ENCODE data around the gene PLCL2. TPM values are rescaled to one million over a fixed set of nuclear protein-coding genes. Genes with fewer than 3 reads are reported as not detected.

Gene PLCL2
- total RNA-seq, 4 donors from 2014 or later: 0.95 to 4.8 (median 2.2) TPM

DNA sequence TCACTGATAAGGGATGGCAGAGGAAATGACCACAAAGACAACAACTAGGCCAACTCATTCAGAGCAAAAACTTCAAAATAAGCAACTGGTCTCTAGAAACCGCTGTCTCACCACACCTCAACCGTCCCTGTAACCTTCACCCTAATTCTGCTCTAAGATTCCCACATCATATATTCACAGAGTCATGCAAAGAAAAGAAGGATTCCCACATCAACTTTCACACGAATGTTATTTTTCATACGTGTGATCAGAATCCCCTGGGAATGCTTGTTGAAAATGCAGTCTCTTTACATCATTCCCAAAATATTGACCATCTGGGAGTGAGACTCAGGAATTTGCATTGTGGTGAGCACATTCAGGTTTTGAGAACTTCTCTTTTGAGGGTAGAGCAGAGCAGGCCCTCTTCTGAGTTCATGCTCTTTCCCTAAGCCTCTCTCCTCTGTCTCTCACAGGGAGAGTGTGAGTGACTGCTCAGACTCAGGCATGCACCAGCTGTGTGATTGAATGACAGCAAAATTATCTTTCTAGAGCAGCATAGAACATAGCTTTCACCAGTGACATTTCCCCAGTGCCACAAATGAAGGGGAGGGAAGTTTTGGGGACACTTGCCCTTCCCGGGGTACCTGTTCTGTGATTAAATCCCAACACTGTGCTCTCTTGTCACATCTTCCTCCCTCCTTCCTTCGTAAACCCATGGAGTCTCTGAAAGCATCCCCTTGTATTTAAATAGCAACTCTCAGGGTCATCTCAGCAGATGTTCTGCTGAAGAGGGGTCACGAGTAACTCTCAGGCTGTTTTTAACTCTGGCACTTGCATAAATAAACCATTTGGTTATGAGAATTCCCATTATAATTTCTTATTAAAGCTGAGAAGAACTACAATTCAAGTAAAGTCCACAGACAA is 170.9 kb downstream of the PLCL2 start:
- Histone ChIP-seq H3K27ac (no peak overlapping the region), H3K27me3 (no peaks in the 10 kb centered on the region), H3K4me1 (no peaks in the 10 kb centered on the region), H3K4me3 (no peak overlapping the region), H3K9me3 (peaks cover 0 to 10% (median 0%) of the 10 kb centered on the region in 3 donors), H3K36me3 (no peaks in the 10 kb centered on the region)
- WGBS, 2 donors: 68 to 77% methylated on average over 7 of the region's 7 CpGs
- DNase-seq: no peak
- intact Hi-C loops (cut with DNase I): no loop called here
- no peak for TF ChIP-seq POLR2A (IDR thresholded peaks at IDR 0.05)
- TF ChIP-seq, protein P1, sequence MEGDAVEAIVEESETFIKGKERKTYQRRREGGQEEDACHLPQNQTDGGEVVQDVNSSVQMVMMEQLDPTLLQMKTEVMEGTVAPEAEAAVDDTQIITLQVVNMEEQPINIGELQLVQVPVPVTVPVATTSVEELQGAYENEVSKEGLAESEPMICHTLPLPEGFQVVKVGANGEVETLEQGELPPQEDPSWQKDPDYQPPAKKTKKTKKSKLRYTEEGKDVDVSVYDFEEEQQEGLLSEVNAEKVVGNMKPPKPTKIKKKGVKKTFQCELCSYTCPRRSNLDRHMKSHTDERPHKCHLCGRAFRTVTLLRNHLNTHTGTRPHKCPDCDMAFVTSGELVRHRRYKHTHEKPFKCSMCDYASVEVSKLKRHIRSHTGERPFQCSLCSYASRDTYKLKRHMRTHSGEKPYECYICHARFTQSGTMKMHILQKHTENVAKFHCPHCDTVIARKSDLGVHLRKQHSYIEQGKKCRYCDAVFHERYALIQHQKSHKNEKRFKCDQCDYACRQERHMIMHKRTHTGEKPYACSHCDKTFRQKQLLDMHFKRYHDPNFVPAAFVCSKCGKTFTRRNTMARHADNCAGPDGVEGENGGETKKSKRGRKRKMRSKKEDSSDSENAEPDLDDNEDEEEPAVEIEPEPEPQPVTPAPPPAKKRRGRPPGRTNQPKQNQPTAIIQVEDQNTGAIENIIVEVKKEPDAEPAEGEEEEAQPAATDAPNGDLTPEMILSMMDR (IDR thresholded peaks at IDR 0.05): no peak

DNA sequence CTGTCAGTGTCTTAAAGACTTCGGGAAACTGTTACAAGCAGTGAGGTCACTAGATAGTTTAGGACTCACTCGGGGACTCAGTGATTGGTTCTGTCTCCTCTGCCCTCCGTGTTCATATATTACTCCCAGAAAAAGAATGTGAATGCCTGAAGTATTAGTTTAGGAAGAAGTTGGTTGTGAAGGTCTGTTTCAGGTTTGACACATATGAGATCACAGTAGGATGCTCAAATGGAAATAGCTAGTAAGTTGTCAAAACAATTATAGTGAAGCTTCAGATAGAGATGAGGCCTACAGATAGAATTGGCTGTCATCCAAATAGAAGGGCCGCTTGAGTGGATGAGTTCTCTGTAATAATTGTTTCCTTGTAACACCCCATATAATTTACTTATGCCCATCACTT is 172.6 kb downstream of the PLCL2 start:
- Histone ChIP-seq H3K27me3 (no peaks in the 10 kb centered on the region), H3K9me3 (peaks cover 0 to 10% (median 0%) of the 10 kb centered on the region in 3 donors), H3K4me1 (no peaks in the 10 kb centered on the region), H3K36me3 (no peaks in the 10 kb centered on the region), H3K27ac (no peak overlapping the region), H3K4me3 (no peak overlapping the region)
- TF ChIP-seq, protein P1 (IDR thresholded peaks at IDR 0.05): no peak
- TF ChIP-seq POLR2A (IDR thresholded peaks at IDR 0.05): no peak
- intact Hi-C loops (cut with DNase I): no loop called here
- 73 to 75% methylated on average over 4 of the region's 4 CpGs for WGBS, 2 donors
- no peak for DNase-seq

DNA sequence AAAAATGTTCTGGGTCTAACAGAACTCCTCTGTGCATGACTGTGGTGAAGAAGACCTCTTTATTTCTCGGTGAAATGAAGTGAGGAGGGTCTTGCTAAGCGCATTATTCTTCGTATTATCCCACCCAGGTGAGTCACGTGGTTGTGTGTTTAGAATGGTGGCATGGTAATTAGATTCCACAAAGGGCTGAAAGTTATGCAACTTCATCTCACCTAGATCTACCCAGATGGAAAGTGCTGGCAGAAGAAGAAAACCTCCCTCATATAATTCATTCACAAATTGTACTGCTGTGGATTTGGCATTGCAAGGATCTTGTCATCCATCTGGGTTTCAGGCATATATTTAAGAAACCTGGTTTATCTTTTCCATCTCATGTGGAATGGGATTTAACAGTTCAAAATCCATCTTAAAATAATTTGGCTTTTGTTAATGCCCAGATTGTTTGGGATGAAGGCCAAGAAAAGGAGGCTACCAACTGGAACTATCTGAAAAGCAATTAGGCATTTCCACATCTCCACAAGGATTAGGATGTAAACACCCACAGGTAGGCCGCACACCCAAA is 175.3 kb downstream of the PLCL2 start:
- DNase-seq: no peak
- WGBS, 2 donors: 87 to 94% methylated on average over 5 of the region's 5 CpGs
- no peak overlapping the region for H3K4me3 ChIP-seq
- intact Hi-C loops (cut with DNase I): no loop called here
- H3K36me3 ChIP-seq: no peaks in the 10 kb centered on the region
- H3K4me1 ChIP-seq: no peaks in the 10 kb centered on the region
- TF ChIP-seq, protein P1 (IDR thresholded peaks at IDR 0.05): no peak
- TF ChIP-seq POLR2A (IDR thresholded peaks at IDR 0.05): no peak
- no peak overlapping the region for H3K27ac ChIP-seq
- no peaks in the 10 kb centered on the region for H3K27me3 ChIP-seq
- no peaks in the 10 kb centered on the region for H3K9me3 ChIP-seq

DNA sequence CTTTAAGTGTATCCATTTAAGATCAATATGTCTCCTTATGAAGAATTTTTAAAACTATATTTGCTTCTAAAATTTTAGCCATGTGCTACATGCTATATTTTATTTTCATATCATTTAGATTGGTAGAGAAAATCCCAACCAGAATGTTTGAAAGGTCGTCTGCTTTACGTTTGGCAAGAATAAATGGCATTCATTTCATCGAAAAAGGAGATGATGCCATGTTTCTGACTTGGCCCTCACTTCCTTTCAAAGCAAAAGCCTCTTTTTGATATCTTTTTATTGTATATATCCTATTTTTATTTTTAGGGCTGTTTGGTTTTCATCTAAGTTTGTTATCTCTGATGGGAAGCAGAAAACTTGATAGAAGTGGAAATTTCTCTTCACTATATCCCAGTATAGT is 176.2 kb downstream of the PLCL2 start:
- Histone ChIP-seq H3K27ac (no peak overlapping the region), H3K4me1 (no peaks in the 10 kb centered on the region), H3K36me3 (no peaks in the 10 kb centered on the region), H3K4me3 (no peak overlapping the region), H3K9me3 (no peaks in the 10 kb centered on the region), H3K27me3 (no peaks in the 10 kb centered on the region)
- no peak for DNase-seq
- intact Hi-C loops (cut with DNase I): no loop called here
- TF ChIP-seq, protein P1 (IDR thresholded peaks at IDR 0.05): no peak
- no peak for TF ChIP-seq POLR2A (IDR thresholded peaks at IDR 0.05)
- 86 to 92% methylated on average over 3 of the region's 3 CpGs for WGBS, 2 donors

DNA sequence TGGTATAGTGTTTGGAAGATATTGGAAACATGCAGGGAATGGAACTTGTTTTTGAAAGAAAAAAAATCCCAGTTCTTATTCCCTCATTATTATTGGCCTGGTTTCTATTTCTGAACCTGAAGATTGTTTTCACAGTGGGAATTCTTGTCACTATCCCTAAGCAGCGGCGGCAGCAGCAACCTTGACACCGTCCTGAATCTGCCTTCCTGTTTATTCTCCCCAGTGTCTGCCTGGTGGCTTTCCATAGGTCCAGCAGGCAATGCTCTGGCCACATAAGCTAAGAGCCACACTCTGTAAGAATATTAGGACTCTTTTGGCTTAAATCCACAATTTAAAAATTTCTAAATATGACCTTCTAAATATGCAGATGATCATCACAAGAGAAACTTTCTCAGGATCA is 178.0 kb downstream of the PLCL2 start:
- Histone ChIP-seq H3K36me3 (no peaks in the 10 kb centered on the region), H3K4me1 (no peaks in the 10 kb centered on the region), H3K27ac (no peak overlapping the region), H3K27me3 (no peaks in the 10 kb centered on the region), H3K9me3 (no peaks in the 10 kb centered on the region), H3K4me3 (no peak overlapping the region)
- intact Hi-C loops (cut with DNase I): no loop called here
- TF ChIP-seq, protein P1 (IDR thresholded peaks at IDR 0.05): no peak
- TF ChIP-seq POLR2A (IDR thresholded peaks at IDR 0.05): no peak
- 53 to 73% methylated on average over 3 of the region's 3 CpGs for whole genome bisulfite sequencing, 2 donors
- no peak for DNase-seq
